Right ventricle myocardium superior (tissue), 1 donor: ENCODE measurements around the gene DENND1C. TPM values are rescaled to one million over a fixed set of nuclear protein-coding genes. Genes with fewer than 3 reads are reported as not detected.

Experiments used
- ATAC-seq: fragments of 200-7000 bp; cut with Tn5 transposase; one replicate; pipeline ENCODE4 v1.9.1; 2020; ENCODE audit warnings: mild to moderate bottlenecking; ENCODE audit not compliant: poor library complexity
- DNase-seq: peaks from one replicate; pipeline ENCODE4 v3.0.0-alpha.2; 2020
- intact Hi-C: fragments of 100-400 bp; cut with DNase I; formaldehyde crosslinking; loops from one replicate; pipeline ENCODE4 v1.11.2; 2022
- long read RNA-seq: library from polyadenylated mRNA; unstranded; transcript quantifications from one replicate; pipeline ENCODE4 v2.0.0, GENCODE V29; 2021
- total RNA-seq: library from RNA; stranded (reverse); fragmentation: NEBNext Ultra II Directional; extraction: Animal tissue kit (Norgen Biotek cat#: 25700); gene quantifications from one replicate; pipeline ENCODE4 v1.2.1, GENCODE V29; 2021
- donor health status: DM: no; HTN: yes; CAD: no; lungs with severe emphysema.

Gene DENND1C, protein sequence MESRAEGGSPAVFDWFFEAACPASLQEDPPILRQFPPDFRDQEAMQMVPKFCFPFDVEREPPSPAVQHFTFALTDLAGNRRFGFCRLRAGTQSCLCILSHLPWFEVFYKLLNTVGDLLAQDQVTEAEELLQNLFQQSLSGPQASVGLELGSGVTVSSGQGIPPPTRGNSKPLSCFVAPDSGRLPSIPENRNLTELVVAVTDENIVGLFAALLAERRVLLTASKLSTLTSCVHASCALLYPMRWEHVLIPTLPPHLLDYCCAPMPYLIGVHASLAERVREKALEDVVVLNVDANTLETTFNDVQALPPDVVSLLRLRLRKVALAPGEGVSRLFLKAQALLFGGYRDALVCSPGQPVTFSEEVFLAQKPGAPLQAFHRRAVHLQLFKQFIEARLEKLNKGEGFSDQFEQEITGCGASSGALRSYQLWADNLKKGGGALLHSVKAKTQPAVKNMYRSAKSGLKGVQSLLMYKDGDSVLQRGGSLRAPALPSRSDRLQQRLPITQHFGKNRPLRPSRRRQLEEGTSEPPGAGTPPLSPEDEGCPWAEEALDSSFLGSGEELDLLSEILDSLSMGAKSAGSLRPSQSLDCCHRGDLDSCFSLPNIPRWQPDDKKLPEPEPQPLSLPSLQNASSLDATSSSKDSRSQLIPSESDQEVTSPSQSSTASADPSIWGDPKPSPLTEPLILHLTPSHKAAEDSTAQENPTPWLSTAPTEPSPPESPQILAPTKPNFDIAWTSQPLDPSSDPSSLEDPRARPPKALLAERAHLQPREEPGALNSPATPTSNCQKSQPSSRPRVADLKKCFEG
- 0.35 TPM for total RNA-seq
- long read RNA-seq, partial matches to known transcripts: 0 of 1 reads
- long read RNA-seq, other reads (novel, unspliced or antisense): 1 of 1 reads

DNA sequence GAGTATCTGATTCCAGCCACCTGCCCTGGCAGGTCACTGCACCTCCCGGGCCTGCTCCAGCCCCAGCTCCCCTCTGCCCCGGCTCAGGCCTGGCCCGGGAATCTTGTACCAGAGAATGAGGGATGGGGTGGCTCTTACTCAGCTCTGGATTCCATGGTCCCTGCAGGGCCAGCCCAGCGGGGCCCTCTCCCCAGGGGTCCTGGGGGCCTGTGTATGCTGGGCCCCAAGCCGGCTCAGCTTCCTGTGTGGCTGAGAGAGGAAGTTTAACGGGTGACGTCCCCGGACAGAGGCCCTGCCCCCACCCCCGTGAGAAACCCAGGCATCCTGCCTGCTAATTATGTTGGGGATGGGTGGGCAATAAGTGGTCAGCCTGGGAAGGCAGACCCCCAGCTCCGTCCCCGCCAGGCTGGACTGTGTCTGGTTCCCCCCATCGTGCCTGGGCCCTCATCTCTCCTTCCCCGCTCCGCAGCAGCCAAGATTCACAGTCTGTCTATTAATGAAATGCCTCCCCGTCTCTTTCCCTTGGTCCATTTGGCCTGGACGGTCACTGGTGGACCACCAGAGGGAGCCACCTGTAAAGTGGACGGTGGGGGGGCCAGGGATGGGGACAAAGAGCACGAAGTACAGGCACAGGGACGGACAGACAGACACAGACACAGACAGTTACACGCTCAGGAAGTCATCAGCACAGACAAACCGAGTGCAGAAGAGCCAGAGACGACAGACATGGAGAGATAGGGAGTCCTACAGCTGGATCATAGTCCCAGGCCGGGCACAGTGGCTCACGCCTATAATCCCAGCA lies at the start of gene DENND1C:
TSS of gene DENND1C (minus strand) at position 247 of the 802 bp plus-strand sequence. CDS start at position 155, 92 bp downstream.
- ATAC-seq (peak; percentile 49), DNase-seq (peak; percentile 70)
- intact Hi-C loops: no loop called here

DNA sequence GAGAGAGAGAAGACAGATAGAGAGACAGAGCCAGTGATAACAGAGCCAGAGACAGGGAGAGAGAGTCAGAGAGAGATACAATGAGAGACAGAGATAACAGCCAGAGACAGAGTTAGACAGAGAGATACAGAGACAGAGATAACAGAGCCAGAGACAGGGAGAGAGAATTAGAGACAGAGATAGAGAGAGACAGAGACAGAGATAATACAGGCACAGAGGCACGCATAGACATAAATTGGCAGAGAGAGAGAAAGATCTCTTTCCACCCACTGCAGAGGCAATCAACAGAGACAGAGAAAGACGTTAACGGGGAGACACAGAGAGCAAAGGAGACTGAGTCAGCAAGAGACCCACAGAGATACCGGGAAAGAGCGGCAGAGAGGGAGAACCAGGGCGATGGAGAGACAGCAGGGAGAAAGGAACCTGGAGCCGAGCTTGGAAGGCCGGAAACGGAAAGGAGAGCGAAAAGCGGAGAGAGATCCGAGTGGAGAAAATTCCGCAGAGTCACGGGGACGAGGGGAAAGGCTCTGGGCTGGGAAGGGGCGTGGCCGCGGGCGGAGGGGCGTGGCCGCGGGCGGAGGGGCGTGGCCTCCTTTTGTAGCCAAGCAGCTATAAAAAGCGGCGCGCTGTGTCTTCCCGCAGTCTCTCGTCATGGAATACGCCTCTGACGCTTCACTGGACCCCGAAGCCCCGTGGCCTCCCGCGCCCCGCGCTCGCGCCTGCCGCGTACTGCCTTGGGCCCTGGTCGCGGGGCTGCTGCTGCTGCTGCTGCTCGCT lies 49.0 kb upstream of the DENND1C start, which contains the start of gene TNFSF9:
TSS of gene TNFSF9 (plus strand) at position 641 of the 777 bp plus-strand sequence. CDS start at position 652, 11 bp downstream.
- intact Hi-C loops: no loop called here
- peak; percentile 97 for ATAC-seq

DNA sequence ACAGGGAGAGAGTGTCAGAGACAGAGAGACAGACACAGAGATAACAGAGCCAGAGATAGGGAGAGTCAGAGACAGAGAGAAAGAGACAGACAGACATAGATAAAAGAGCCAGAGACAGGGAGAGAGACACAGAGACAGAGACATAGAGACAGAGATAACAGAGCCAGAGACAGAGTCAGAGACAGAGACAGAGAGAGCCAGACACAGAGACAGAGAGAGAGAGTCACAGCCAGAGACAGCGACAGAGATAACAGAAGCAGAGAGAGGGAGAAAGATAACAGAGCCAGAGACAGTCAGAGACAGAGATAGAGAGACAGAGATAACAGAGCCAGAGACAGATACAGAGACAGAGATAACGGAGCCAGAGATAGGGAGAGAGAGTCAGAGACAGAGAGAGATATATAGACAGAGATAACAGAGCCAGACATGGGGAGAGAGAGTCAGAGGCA lies 48.4 kb upstream of the DENND1C start:
- intact Hi-C loops: no loop called here

More for the DNA sequence above, 49.0 kb upstream of the DENND1C start, which contains the start of gene TNFSF9:
- peak; percentile 94 for DNase-seq

DNA sequence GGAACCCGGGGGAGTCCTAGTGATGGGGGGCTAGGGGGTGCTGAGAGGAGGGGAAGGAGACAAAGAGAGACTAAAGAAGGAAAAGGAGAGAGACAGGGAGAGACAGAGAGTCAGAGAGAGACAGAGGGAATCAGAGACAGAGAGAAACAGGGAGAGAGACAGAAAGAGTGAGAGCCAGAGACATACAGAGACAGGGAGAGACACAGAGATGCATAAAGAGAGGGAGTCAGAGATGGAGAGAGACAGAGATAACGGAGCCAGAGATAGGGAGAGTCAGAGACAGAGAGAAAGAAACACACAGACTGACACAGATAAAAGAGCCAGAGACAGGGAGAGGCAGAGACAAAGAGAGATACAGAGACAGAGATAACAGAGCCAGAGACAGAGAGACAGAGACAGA lies 47.8 kb upstream of the DENND1C start:
- intact Hi-C loops: no loop called here
- no peak for ATAC-seq
- DNase-seq: no peak

More for the DNA sequence above, 48.4 kb upstream of the DENND1C start:
- no peak for DNase-seq
- no peak for ATAC-seq

DNA sequence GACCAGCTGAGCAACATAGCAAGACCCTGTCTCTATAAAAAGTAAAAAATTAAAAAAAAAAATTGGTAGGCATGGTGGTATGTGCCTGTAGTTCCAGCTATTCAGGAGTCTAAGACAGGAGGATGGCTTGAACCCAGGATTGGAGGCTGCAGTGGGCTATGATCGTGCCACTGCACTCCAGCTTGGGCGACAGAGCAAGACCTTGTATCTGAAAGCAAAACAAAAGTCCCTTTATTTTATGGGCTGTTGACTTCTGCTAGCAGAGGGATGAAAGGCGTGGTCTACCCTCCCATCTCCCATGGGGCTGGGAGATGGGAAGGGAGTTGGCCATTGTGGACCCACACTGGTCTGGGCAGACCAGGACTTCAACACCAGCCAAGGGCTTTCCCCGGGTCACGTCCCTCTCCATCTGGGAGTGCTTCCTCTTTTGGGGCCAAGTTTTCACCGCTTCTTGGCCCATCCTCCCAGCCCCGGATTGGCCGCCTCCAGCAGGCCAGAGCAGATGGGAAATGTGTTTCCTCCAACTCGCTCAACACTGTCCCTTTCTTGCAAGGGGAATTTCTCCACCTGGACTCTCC lies 47.0 kb upstream of the DENND1C start:
- intact Hi-C loops: no loop called here
- DNase-seq (peak; percentile 85), ATAC-seq (peak; percentile 64)

DNA sequence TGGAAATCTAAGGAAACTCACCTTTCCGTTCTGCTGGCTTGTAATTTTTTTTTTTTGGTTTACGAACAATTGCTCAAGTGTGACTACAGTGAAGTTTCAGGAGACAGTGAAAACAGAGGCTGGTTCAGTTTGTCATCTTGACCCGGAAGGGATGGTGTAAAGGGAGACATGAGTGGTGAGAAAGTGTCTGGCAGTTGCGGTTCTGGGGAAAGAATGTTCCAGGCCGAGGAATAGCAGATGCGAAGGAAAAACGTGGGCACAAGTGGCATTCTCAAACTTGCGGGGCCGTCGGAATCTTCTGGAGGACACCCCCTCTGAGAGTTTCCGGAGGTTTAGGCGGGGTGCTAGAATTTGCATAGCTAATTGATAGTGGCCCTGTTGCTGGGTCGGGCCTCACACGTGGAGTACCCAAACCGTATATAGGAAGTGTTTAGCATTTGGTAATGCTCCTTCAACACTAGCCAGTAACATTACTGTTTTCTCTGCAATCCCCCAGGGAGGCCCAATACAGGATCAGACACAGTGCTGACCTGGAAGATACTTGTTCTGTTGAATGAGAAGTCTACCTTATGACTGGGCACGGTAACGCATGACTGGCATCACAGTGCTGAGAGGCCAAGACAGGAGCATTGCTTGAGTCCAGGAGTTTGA lies 46.4 kb upstream of the DENND1C start:
- ATAC-seq: no peak
- intact Hi-C loops: no loop called here
- no peak for DNase-seq

DNA sequence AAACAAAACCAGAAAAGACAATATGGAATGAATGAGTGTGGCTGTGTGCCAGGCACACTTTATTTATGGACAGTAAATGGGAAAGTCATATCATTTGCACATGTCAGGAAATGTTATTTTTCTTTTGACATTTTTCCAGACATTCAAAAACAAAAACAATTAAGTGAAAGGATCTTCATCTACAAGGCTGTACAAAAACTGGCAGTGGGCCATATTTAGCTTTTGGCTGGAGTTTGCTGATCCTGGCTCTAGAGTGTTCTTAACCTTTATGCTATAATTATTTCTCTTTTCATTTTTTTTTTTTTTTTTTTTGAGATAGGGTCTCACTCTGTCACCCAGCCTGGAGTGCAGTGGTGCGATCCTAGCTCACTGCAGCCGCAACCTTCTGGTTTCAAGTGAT lies 42.7 kb upstream of the DENND1C start:
- ATAC-seq (no peak), DNase-seq (no peak)
- intact Hi-C loops: no loop called here

DNA sequence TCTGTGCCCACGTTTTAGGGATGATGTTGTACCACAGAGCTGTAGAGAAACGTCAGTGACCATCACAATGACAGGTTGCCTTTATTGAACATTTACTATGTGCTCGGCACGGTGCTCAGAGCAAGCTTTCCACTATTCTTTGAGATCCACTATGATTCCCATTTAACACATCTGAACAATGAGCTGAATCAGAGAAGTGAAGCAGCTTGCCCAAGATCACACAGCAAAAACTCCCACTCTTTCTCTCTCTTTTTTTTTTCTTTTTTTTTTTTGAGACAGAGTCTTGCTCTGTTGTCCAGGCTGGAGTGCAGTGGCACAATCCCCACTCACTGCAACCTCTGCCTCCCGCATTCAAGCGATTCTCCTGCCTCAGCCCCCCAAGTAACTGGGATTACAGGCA lies 41.1 kb upstream of the DENND1C start:
- ATAC-seq (no peak), DNase-seq (no peak)
- intact Hi-C loops: no loop called here

DNA sequence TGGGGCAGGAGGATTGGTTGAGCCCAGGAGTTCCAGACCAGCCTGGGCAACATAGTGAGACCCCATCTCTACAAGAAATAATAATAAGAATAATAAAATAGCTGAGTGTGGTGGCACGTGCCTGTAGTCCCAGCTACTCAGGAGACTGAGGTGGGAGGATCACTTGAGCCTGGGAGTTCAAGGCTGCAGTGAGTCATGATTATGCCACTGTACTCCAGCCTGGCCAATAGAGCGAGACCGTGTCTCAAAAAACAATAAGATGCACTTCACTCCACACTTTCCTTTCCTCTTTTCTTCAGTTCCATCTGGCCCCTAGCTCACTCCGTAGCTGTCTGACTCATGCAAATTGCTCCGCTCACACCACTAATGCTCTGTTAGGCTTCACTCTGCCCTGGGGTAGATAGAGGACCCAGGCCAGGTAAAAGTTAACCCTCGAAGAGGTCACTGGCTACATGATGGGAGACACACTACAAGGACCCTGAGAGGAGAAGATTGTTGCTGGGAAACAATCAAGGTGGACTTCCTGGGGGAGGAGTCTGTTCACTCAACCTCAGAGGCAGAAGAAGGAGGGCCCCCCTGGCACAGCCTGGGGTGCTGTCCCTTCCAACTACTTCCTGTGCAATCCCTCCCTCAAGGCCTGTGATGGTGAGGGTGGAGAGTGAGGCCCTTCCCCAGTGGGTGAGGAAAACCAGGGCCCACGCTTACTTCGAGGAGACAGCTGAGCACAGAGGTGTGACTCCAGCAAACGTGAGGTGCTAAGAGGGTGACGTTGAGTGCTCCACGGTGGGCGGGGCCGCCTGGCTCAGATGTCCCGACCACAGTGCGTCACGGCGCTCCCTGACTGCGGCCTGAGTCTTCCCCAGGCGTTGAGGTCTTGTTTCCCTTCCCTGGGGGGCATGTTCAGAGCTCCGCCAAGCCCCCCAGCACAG lies 40.4 kb upstream of the DENND1C start:
- intact Hi-C loops: no loop called here
- DNase-seq (peak; percentile 50), ATAC-seq (no peak)

DNA sequence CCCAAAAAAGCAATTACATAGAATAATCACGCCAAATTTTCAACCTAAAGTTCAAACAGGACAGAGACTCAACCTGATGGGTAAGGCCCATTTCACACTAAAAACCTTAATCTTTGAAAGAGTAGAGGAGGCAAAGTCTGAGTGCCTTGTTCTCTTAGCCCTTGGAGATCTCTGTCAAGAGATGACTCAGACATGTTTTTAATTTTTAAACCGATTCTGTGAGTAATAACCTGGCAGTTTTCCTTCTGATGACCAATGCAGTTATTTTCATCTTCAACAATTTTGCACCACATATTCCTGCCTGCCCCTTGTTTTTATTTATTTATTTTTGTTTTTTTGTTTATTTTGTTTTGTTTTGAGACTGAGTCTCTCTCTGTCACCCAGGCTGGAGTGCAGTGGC lies 37.7 kb upstream of the DENND1C start:
- DNase-seq (no peak), ATAC-seq (no peak)
- intact Hi-C loops: loop anchor here (5.0 kb wide), 1 partner anchor 113 kb away; no protein-coding TSS in a partner anchor

DNA sequence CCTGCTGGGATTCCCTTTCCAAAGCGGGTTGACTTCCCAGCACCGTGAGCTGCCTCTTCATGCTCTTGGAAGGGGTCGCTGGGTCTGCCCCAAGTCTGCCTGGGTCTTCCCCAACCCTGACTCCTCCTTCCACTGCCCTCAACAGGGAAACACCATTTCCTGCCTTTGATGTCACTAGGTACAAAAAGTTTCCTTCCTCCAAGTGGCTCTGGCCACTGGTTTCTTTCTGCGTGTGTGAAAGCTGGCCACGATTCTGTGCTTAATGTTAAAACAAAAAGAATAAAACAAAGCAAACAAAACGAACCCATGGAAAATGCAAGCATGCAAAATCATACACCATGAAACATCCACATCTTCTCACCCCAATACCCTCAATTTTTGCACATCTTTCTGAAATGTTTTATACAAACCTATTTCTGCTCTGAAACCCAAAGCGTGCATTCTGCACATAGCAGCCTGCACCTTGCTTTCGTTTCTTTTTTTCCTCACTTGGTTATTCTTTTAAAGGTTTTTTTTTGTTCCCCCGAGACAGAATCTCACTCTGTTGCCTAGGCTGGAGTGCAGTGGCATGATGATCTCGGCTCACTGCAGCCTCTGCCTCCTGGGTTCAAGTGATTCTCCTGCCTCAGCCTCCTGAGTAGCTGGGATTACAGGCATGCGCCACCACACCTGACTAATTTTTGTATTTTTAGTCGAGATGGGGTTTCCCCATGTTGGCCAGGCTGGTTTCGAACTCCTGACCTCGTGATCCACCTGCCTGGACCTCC lies 36.7 kb upstream of the DENND1C start:
- ATAC-seq: no peak
- intact Hi-C loops: loop anchor here (5.0 kb wide), 1 partner anchor 114 kb away; no protein-coding TSS in a partner anchor
- DNase-seq: no peak

DNA sequence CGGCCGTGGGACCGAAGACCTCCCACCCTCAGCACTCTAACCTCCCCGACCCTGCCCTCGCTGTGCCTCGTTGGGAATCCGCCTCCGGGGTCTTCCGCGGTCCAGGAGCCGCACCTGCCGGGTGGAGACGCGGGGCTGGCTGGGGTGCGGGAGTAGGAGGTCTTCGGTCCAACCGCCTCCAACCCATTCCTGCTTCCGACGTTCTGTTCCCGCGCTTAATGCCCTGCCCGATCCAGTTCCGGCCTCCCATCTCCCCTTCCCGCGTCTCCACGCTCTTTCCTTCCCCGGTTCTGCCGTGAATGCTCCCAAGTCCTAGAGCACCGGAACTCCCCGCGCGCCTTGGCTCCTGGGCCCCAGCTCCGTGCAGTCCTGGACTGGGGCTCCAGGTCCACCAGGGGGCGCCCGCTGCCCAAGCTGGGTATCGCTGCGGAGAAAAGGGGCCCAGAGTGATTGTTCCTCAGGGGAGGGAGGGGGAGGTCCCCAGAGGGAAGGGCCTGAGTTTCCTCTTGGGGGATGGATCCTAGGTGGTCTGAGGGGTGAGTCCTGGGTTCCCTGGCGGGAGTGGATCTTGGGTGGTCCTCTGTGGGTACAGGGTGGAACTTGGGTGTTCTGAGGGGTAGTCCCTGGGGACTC lies 35.2 kb upstream of the DENND1C start:
- intact Hi-C loops: loop anchor here (5.0 kb wide), 1 partner anchor 116 kb away; no protein-coding TSS in a partner anchor
- DNase-seq (peak; percentile 94), ATAC-seq (peak; percentile 96)

DNA sequence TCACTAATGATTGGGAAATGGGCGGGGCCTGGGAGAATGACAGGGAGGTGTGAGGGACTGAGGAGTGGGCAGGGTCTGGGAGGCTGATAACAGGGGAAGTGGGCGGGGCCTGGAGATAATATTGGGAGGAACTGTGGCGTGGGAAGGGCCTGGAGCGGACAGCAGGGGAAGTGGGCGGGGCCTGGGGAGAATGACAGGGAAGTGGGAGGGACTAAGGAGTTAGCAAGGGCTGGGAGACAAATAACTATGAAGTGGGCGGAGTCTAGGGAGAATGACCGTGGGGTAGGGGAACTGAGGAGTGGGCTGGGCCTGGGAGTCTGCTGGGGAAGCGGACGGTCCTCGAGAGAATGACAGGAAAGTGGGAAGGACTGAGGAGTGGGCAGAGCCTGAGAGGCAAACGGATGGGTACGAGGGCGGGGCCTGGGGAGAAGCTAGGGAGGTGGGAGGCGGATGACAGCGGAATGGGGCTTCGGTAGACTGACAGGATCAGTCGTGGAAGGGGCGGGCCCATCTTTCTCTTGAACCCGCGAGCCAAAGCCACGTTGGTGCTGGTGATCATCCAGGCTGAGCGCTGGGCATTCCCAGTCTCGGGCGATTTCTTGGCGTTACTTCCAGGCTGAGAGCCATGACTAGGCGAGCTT lies 34.6 kb upstream of the DENND1C start:
- intact Hi-C loops: loop anchor here (5.0 kb wide), 1 partner anchor 116 kb away; no protein-coding TSS in a partner anchor
- peak; percentile 93 for ATAC-seq
- DNase-seq: peak; percentile 96

DNA sequence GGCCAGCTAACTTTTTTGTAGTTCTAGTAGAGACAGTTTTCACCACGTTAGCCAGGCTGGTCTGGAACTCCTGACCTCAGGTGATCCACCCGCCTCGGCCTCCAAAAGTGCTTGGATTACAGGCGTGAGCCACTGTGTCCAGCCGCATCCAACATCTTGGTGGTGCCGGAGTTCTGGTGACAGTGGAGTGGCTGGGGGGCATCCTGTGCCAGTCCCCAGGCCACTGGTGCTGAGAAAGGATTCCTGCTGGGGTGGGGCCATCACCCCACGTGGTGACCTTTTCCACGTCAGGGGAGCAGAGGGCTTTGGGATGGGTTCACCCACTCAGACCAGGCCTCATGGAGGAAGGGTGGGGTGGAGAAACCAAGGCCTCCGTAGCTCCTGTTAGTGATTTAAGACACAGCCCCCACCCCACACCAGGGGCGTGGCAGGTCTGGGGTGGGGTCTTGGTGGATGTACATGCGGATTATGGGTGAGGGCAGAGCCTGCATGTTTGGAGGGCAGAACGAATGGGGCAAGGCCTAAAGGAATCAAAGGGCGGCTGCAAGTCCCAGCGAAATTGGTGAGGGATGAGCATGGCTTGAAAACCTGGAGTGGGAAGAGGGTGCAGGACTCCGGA lies 33.4 kb upstream of the DENND1C start:
- no peak for ATAC-seq
- no peak for DNase-seq
- intact Hi-C loops: loop anchor here (5.0 kb wide), 1 partner anchor 117 kb away; no protein-coding TSS in a partner anchor
